GM18526 (cell line): ENCODE data around the gene RHBDD1.

ENCODE experiments used
- POLR2A ChIP-seq: IDR thresholded peaks from 3 replicates; pipeline ENCODE4 v1.6.1; 2011; ENCODE audit not compliant: insufficient read length; ENCODE audit errors: extremely low read depth

RHBDD1 gene

GRCh38 chr2:227029426-227030105 lies 193.7 kb downstream of the RHBDD1 start:
- TF ChIP-seq POLR2A = no peak

GRCh38 chr2:227030789-227031188 lies 194.9 kb downstream of the RHBDD1 start:
- TF ChIP-seq POLR2A = no peak

GRCh38 chr2:227031379-227031778 lies 195.5 kb downstream of the RHBDD1 start:
- no peak for TF ChIP-seq POLR2A

GRCh38 chr2:227033471-227034148 lies 197.8 kb downstream of the RHBDD1 start:
- no peak for TF ChIP-seq POLR2A

- no peak for TF ChIP-seq POLR2A
Measured at GRCh38 chr2:227035711-227036367, 200.0 kb downstream of the RHBDD1 start.

- TF ChIP-seq POLR2A = no peak
Measured at GRCh38 chr2:227036527-227036926, 200.7 kb downstream of the RHBDD1 start.

GRCh38 chr2:227038550-227039189 lies 202.8 kb downstream of the RHBDD1 start:
- no peak for TF ChIP-seq POLR2A

GRCh38 chr2:227043981-227044380 lies 208.1 kb downstream of the RHBDD1 start:
- no peak for TF ChIP-seq POLR2A
